Measurements from ENCODE around the gene TAF4B. TPM values are rescaled to one million over a fixed set of nuclear protein-coding genes. Genes with fewer than 3 reads are reported as not detected.
A peak's percentile ranks its signal among the peaks of the same experiment; 100 is the strongest.
"Not testable (repeated sequence)": the region's sequence is repeated elsewhere in the genome, so short reads cannot be mapped to it uniquely, and the experiment has no call there.

Gene TAF4B
- total and polyA plus RNA-seq, 3 donors from 2014 or later = 11.6 to 57.5 (median 55.9) TPM

DNA sequence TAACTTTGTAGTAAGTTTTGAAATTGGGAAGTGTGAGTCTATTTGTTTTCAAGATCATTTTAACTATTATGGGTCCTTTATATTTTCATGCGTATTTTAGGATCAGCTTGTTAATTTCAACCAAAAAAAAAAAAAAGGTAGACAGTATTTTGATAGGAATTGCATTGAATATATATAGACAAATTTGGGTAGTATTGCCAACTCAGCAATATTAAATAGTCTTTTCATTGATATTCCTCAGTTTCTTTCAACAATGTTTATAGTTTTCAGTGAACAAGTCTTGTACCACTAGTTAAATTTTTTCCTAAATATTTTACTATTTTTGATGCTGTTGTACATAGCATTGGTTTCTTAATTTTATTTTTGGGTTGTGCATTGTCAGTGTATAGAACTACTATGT is 149.9 kb downstream of the TAF4B start:
- H3K27ac ChIP-seq = no peak overlapping the region
- DNase-seq = no peak
- H3K4me3 ChIP-seq = no peak overlapping the region
- no peaks in the 10 kb centered on the region for H3K27me3 ChIP-seq
- no peaks in the 10 kb centered on the region for H3K36me3 ChIP-seq (ENCODE audit: low read depth, missing control alignments)
- 85 to 98% methylated on average over 1 of the region's 1 CpG for WGBS, 2 donors
- intact Hi-C loops (cut with DNase I; ENCODE audit: low total_unique reads) = no loop called here
- no peak for TF ChIP-seq POLR2A (IDR thresholded peaks at IDR 0.05)
- no peaks in the 10 kb centered on the region for H3K9me3 ChIP-seq
- no peaks in the 10 kb centered on the region for H3K4me1 ChIP-seq

DNA sequence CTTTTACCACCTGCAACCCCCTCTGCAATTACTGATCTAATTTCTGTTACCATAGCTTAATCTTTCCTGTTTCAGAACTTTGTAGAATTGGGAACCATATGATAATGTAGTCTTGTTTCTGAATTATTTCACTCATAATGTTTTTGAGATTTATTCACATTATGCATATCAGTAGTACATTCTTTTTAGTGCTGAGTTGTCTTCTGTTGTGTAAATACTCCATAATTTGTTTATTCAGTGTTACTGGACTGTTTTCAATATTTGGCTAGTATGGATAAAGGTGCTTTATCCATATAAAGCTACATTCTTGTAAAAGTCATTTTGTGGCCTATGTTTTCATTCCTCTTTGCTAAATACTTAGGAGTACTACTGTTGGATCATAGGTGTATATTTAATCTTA is 152.5 kb downstream of the TAF4B start:
- TF ChIP-seq POLR2A (IDR thresholded peaks at IDR 0.05) = no peak
- TF ChIP-seq, protein P1, sequence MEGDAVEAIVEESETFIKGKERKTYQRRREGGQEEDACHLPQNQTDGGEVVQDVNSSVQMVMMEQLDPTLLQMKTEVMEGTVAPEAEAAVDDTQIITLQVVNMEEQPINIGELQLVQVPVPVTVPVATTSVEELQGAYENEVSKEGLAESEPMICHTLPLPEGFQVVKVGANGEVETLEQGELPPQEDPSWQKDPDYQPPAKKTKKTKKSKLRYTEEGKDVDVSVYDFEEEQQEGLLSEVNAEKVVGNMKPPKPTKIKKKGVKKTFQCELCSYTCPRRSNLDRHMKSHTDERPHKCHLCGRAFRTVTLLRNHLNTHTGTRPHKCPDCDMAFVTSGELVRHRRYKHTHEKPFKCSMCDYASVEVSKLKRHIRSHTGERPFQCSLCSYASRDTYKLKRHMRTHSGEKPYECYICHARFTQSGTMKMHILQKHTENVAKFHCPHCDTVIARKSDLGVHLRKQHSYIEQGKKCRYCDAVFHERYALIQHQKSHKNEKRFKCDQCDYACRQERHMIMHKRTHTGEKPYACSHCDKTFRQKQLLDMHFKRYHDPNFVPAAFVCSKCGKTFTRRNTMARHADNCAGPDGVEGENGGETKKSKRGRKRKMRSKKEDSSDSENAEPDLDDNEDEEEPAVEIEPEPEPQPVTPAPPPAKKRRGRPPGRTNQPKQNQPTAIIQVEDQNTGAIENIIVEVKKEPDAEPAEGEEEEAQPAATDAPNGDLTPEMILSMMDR (IDR thresholded peaks at IDR 0.05) = no peak
- Histone ChIP-seq H3K27ac (no peak overlapping the region), H3K36me3 (ENCODE audit: low read depth, missing control alignments) (no peaks in the 10 kb centered on the region), H3K27me3 (no peaks in the 10 kb centered on the region), H3K9me3 (no peaks in the 10 kb centered on the region), H3K4me3 (no peak overlapping the region), H3K4me1 (no peaks in the 10 kb centered on the region)
- DNase-seq = no peak
- intact Hi-C loops (cut with DNase I; ENCODE audit: low total_unique reads) = no loop called here

DNA sequence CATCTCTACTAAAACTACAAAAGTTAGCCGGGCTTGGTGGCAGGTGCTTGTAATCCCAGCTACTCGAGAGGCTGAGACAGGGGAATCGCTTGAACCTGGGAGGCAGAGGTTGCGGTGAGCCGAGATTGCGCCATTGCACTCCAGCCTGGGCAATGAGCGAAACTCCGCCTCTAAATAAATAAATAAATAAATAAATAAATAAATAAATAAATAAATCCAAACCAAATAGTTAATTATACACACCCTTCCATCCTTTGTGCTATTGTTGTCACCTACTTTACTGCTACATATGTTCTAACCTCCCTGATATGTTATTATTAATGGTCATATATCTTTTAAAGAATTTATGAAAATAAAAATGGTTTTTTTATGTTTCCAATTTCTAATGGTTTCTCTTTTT is 155.3 kb downstream of the TAF4B start:
- H3K4me3 ChIP-seq; H3K36me3 ChIP-seq (ENCODE audit: low read depth, missing control alignments); H3K9me3 ChIP-seq; intact Hi-C loops (cut with DNase I; ENCODE audit: low total_unique reads); H3K4me1 ChIP-seq; H3K27ac ChIP-seq; DNase-seq; H3K27me3 ChIP-seq: not testable (repeated sequence)
- WGBS, 2 donors = 95% methylated on average over 8 of the region's 8 CpGs

DNA sequence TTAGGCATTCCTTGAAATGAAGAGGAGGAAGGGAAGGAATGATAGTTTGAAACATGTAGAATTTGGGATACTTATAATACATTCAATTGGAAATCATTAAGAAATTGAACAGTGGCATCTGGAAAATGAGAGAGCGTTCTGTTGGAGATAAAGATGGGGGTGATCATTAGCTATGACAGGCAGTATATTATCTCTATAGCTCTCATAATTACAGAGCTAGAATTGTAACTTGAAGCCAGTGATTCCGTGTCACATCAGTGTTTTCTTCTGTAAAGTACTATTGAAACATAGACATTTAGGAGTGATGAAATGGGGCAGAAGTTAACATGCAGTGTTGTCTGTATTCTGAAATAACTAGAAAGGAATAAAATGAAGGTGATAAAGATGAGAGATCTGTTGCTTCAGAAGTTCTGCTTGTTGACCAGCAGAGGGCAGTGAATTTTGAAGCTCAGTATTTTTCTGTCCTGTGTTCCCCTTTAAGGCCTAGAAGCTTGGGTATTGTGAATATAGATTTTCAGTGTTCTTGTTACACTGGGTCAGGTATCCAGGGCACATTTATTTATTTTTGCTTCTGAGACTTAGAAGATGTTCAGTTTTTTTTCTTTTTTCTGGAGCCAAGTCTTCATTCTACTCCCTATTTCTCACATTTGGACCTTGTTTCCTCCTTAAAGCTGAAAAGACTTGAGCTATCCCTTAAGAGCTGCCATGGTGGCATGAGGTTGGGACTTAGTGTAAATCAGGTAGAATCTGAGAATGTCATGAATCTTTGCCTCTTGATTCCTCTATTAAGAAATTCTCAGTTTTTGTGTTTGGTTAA is 157.4 kb downstream of the TAF4B start:
- WGBS, 2 donors = 34 to 42% methylated on average over 2 of the region's 2 CpGs
- no peak for TF ChIP-seq POLR2A (IDR thresholded peaks at IDR 0.05)
- TF ChIP-seq, protein P1 (IDR thresholded peaks at IDR 0.05) = peak; percentile 50 to 76 (median 68)
- Histone ChIP-seq H3K9me3 (no peaks in the 10 kb centered on the region), H3K27ac (no peak overlapping the region), H3K36me3 (ENCODE audit: low read depth, missing control alignments) (no peaks in the 10 kb centered on the region), H3K4me1 (no peaks in the 10 kb centered on the region), H3K4me3 (no peak overlapping the region), H3K27me3 (no peaks in the 10 kb centered on the region)
- intact Hi-C loops (cut with DNase I; ENCODE audit: low total_unique reads) = no loop called here
- no peak for DNase-seq

DNA sequence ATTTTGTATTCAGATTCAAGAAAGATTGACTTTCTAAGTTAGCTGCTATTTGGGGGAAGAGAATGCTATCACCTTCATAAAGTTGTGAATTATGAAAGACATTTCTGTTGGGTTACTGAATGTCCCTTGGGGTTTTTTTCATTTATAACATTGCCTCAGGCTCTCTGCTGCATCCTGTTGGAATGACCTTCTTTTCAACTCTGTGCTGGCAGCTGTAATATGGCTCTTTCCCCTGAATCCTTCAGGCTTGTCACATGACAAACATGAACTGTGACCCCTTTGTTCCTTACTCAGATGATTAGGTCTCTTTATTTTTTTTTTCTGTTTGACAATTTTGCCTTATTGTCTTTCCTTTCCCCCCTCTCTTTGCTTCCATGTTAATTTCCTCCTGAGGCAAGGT is 159.8 kb downstream of the TAF4B start:
- no peaks in the 10 kb centered on the region for H3K9me3 ChIP-seq
- DNase-seq = peak; percentile 35
- no peak for TF ChIP-seq POLR2A (IDR thresholded peaks at IDR 0.05)
- TF ChIP-seq, protein P1 (IDR thresholded peaks at IDR 0.05) = no peak
- H3K36me3 ChIP-seq (ENCODE audit: low read depth, missing control alignments) = no peaks in the 10 kb centered on the region
- intact Hi-C loops (cut with DNase I; ENCODE audit: low total_unique reads) = no loop called here
- no peak overlapping the region for H3K4me3 ChIP-seq
- H3K27ac ChIP-seq = no peak overlapping the region
- no peaks in the 10 kb centered on the region for H3K4me1 ChIP-seq
- no peaks in the 10 kb centered on the region for H3K27me3 ChIP-seq

DNA sequence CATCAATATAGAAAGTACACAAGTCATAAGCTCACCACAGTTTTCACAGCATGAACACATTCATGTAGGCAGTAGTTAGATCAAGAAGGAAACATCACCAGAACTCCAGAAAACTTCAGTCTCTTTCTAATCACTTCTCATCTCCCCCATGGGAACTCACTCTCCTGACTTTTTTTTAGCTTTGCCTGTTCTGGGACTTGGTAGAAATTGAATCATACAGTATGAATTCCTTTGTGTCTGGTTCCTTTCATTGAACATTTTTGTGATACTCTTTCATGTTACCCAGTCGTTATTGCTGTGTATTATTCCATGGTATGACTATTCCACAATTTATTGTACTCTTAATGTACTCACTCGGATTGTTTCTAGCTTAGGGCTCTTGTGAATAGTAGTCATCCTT is 160.2 kb downstream of the TAF4B start:
- H3K4me3 ChIP-seq = no peak overlapping the region
- intact Hi-C loops (cut with DNase I; ENCODE audit: low total_unique reads) = no loop called here
- TF ChIP-seq POLR2A (IDR thresholded peaks at IDR 0.05) = no peak
- TF ChIP-seq, protein P1 (IDR thresholded peaks at IDR 0.05) = no peak
- 72 to 88% methylated on average over 2 of the region's 2 CpGs for WGBS, 2 donors
- no peak overlapping the region for H3K27ac ChIP-seq
- H3K27me3 ChIP-seq = no peaks in the 10 kb centered on the region
- DNase-seq = no peak
- H3K9me3 ChIP-seq = no peaks in the 10 kb centered on the region
- no peaks in the 10 kb centered on the region for H3K36me3 ChIP-seq (ENCODE audit: low read depth, missing control alignments)
- no peaks in the 10 kb centered on the region for H3K4me1 ChIP-seq

Data from testis (tissue), 3 donors.